Parathyroid adenoma (tissue), 2 donors: ENCODE data around the gene GSTK1.
"Not testable (repeated sequence)": the region's sequence is repeated elsewhere in the genome, so short reads cannot be mapped to it uniquely, and the experiment has no call there.

Experiments used
- H2AFZ ChIP-seq: fragments of 300-600 bp; sonication (generic); one replicate; pipeline ENCODE4 v1.7.0; 2017; ENCODE audit warnings: antibody characterized with exemption, mild to moderate bottlenecking
- H3K27ac ChIP-seq: fragments of 300-600 bp; sonication (generic); one replicate; pipeline ENCODE4 v1.7.0; 2017
- H3K27me3 ChIP-seq: fragments of 300-600 bp; sonication (generic); one replicate; pipeline ENCODE4 v1.7.0; 2017; ENCODE audit warnings: low read length; ENCODE audit not compliant: control insufficient read depth, insufficient read depth
- H3K36me3 ChIP-seq: fragments of 300-600 bp; sonication (generic); one replicate; pipeline ENCODE4 v1.7.0; 2017; ENCODE audit warnings: low read length; ENCODE audit not compliant: control insufficient read depth, insufficient read depth
- H3K4me1 ChIP-seq: fragments of 300-600 bp; sonication (generic); one replicate; pipeline ENCODE4 v1.7.0; 2017; ENCODE audit warnings: control low read depth
- H3K4me2 ChIP-seq: fragments of 300-600 bp; sonication (generic); one replicate; pipeline ENCODE4 v1.7.0; 2017; ENCODE audit warnings: low read length
- H3K4me3 ChIP-seq: fragments of 300-600 bp; sonication (generic); one replicate; pipeline ENCODE4 v1.7.0; 2017; ENCODE audit warnings: low read depth, low read length
- H3K79me2 ChIP-seq: fragments of 300-600 bp; sonication (generic); one replicate; pipeline ENCODE4 v1.7.0; 2017; ENCODE audit warnings: control low read depth
- H3K9ac ChIP-seq: fragments of 300-600 bp; sonication (generic); one replicate; pipeline ENCODE4 v1.7.0; 2017; ENCODE audit warnings: mild to moderate bottlenecking
- H3K9me3 ChIP-seq: fragments of 300-600 bp; sonication (generic); one replicate; pipeline ENCODE4 v1.7.0; 2017; ENCODE audit warnings: low read length; ENCODE audit not compliant: control insufficient read depth
- TF ChIP-seq, protein P1 (sequence below): fragments of 300-600 bp; sonication (generic); IDR thresholded peaks from one replicate; pipeline ENCODE4 v1.7.0; 2017; ENCODE audit warnings: antibody characterized with exemption, mild to moderate bottlenecking
- donor health status: primary hyperparathyroidism.

Gene GSTK1

DNA sequence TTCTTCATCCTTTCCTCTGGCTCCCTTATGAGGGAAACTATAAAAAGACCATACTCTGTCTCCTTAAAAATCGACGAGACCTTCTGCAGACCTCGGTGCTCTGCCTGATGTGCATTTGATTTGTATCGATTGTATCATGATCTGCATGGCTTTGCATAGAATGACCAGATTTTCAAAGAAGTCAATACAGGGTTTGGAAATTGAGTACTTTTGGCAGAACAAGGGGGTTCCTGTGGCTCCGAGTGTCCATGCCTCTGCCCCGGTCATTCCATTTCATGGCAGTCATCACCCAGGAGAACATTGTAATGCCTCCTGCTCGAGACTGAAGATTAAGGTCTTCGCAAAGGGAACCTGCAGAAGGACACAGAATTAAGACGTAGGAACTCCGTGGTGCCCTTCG lies 25.6 kb downstream of the GSTK1 start:
- TF ChIP-seq, protein P1, sequence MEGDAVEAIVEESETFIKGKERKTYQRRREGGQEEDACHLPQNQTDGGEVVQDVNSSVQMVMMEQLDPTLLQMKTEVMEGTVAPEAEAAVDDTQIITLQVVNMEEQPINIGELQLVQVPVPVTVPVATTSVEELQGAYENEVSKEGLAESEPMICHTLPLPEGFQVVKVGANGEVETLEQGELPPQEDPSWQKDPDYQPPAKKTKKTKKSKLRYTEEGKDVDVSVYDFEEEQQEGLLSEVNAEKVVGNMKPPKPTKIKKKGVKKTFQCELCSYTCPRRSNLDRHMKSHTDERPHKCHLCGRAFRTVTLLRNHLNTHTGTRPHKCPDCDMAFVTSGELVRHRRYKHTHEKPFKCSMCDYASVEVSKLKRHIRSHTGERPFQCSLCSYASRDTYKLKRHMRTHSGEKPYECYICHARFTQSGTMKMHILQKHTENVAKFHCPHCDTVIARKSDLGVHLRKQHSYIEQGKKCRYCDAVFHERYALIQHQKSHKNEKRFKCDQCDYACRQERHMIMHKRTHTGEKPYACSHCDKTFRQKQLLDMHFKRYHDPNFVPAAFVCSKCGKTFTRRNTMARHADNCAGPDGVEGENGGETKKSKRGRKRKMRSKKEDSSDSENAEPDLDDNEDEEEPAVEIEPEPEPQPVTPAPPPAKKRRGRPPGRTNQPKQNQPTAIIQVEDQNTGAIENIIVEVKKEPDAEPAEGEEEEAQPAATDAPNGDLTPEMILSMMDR: no peak
- Histone ChIP-seq H3K4me3 (peak overlapping the region; percentile 79), H3K36me3 (no peaks in the 10 kb centered on the region), H3K9me3 (no peaks in the 10 kb centered on the region), H2AFZ (peak overlapping the region; percentile 97), H3K27ac (peak overlapping the region; percentile 79), H3K4me1 (peaks cover 7% of the 10 kb centered on the region), H3K79me2 (no peaks in the 10 kb centered on the region), H3K4me2 (peak overlapping the region; percentile 51), H3K9ac (peak overlapping the region; percentile 70), H3K27me3 (no peaks in the 10 kb centered on the region)

DNA sequence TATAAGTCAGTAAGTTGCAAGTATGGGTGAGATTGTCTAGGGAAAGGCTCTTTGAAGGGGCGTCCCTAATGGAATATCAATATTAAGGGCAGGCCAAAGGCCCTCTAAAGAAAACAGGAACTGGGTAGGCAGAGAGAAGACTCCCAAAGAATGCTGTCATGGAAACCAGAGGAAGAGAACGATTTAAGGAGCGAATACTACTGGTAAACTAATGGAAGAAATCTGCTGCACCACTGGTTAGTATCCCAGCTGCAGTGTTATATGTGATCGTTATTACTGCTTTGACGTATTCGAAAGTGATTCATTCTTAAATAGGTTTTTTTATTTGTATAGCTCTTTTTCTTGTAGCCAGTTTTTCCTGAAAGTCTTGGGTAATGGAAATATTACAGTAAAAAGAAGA lies 26.2 kb downstream of the GSTK1 start:
- Histone ChIP-seq H3K27ac (peak overlapping the region; percentile 79), H2AFZ (no peak overlapping the region), H3K27me3 (no peaks in the 10 kb centered on the region), H3K79me2 (no peaks in the 10 kb centered on the region), H3K4me3 (peak overlapping the region; percentile 79), H3K9me3 (no peaks in the 10 kb centered on the region), H3K4me2 (peak overlapping the region; percentile 51), H3K4me1 (peaks cover 7% of the 10 kb centered on the region), H3K9ac (no peak overlapping the region), H3K36me3 (no peaks in the 10 kb centered on the region)
- TF ChIP-seq, protein P1: no peak

DNA sequence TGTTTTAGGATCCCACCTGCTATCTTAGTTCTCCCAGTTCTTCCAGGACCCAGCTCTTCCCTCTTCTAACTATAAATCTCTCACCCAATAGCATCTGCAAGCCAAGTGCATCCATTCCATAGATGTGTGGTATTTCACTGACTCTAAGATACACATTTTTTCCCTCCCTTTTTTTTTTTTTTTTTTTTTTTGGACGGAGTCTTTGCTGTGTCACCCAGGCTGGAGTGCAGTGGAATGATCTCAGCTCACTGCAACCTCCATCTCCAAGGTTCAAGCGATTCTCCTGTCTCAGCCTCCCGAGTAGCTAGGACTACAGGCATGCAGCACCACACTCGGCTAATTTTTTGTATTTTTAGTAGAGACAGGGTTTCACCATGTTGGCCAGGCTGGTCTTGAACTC lies 26.6 kb downstream of the GSTK1 start:
- H3K27ac ChIP-seq, H3K4me1 ChIP-seq, H3K79me2 ChIP-seq, H3K4me3 ChIP-seq, H3K27me3 ChIP-seq, H3K4me2 ChIP-seq, H3K9me3 ChIP-seq, H3K36me3 ChIP-seq, H2AFZ ChIP-seq, H3K9ac ChIP-seq: not testable (repeated sequence)

DNA sequence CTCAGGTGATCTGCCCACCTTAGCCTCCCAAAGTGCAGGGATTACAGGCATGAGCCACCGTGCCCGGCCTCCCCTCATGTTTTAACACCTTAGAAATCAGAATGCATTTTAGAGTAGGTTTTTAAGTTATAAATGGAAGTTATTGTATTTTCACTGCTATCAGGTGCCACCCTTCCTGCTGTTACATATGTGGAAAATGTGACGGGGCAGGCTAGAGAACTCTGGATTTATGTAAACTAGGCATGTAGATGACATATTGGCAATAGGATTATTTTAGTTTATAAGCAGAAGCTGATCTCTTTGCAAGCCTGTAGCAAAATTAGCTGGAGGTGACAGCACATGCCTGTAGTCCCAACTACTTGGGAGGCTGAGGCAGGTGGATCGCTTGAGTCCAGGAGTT lies 27.1 kb downstream of the GSTK1 start:
- Histone ChIP-seq H3K27ac (no peak overlapping the region), H3K36me3 (no peaks in the 10 kb centered on the region), H3K27me3 (no peaks in the 10 kb centered on the region), H3K4me3 (no peak overlapping the region), H3K9me3 (no peaks in the 10 kb centered on the region), H3K4me2 (no peak overlapping the region), H3K4me1 (peaks cover 7% of the 10 kb centered on the region), H3K79me2 (no peaks in the 10 kb centered on the region), H3K9ac (no peak overlapping the region), H2AFZ (no peak overlapping the region)
- TF ChIP-seq, protein P1: no peak

DNA sequence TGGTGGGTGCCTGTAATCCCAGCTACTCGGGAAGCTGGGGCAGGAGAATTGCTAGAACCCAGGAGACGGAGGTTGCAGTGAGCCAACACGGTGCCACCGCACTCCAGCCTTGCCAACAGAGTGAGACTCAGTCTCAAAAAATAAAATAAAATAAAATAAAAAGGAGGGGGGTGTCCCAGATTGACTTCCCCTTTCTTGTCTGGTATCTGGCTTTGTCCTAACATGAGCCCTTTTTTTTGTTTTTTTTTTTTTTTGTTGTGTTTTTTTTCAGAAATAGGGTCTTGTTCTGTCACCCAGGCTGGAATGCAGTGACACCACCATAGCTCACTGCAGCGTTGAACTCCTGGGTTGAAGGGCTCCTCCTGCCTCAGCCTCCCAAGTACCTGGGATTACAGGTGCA lies 29.6 kb downstream of the GSTK1 start:
- H3K79me2 ChIP-seq: no peaks in the 10 kb centered on the region
- H3K27ac ChIP-seq: no peak overlapping the region
- no peak overlapping the region for H2AFZ ChIP-seq
- no peaks in the 10 kb centered on the region for H3K9me3 ChIP-seq
- no peak overlapping the region for H3K9ac ChIP-seq
- TF ChIP-seq, protein P1: no peak
- H3K4me2 ChIP-seq: no peak overlapping the region
- H3K4me1 ChIP-seq: peaks cover 16% of the 10 kb centered on the region
- H3K27me3 ChIP-seq: no peaks in the 10 kb centered on the region
- H3K36me3 ChIP-seq: no peaks in the 10 kb centered on the region
- H3K4me3 ChIP-seq: no peak overlapping the region
